Calu3 (cell line): Measurements from ENCODE around the gene GRB10. TPM values are rescaled to one million over a fixed set of nuclear protein-coding genes. Genes with fewer than 3 reads are reported as not detected.

Experiments used
- BruUV-seq: library from RNA; stranded (reverse); fragments of 400-500 nt; replicated peaks from 2 replicates; lab custom pipeline; 2021; lab: Mats Ljungman, UMichigan
- CTCF ChIA-PET: fragments of 300-600 bp; sonication (Branson Sonifier 250); formaldehyde crosslinking; loops from one replicate; lab custom pipeline; 2022; ENCODE audit warnings: antibody characterized with exemption; lab: Charles Lee
- DNase-seq: peaks from one replicate; pipeline ENCODE4 v3.0.0; 2022
- H3K27ac Mint-ChIP-seq: one replicate; pipeline ENCODE4 v1.8.0; 2022; ENCODE audit warnings: mixed read lengths; ENCODE audit not compliant: unreplicated experiment
- H3K27me3 Mint-ChIP-seq: one replicate; pipeline ENCODE4 v1.8.0; 2022; ENCODE audit warnings: mixed read lengths; ENCODE audit not compliant: unreplicated experiment
- H3K36me3 Mint-ChIP-seq: one replicate; pipeline ENCODE4 v1.8.0; 2022; ENCODE audit warnings: mild to moderate bottlenecking, moderate library complexity, mixed read lengths; ENCODE audit not compliant: insufficient read depth, unreplicated experiment
- H3K4me1 Mint-ChIP-seq: one replicate; pipeline ENCODE4 v1.8.0; 2022; ENCODE audit warnings: mild to moderate bottlenecking, low read depth, mixed read lengths; ENCODE audit not compliant: unreplicated experiment
- H3K4me3 Mint-ChIP-seq: one replicate; pipeline ENCODE4 v1.8.0; 2022; ENCODE audit warnings: mild to moderate bottlenecking, low read depth, moderate library complexity, mixed read lengths; ENCODE audit not compliant: unreplicated experiment
- H3K9me3 Mint-ChIP-seq: one replicate; pipeline ENCODE4 v1.8.0; 2022; ENCODE audit warnings: low read depth, mixed read lengths; ENCODE audit not compliant: unreplicated experiment
- intact Hi-C: fragments of 100-400 bp; cut with micrococcal nuclease; formaldehyde crosslinking; loops from one replicate; pipeline ENCODE4 v1.10.0; 2022; ENCODE audit not compliant: unreplicated experiment
- total RNA-seq: library from RNA; stranded (reverse); gene quantifications from 2 replicates; pipeline ENCODE4 v1.2.3, GENCODE V29; 2022
- TF ChIP-seq, protein P1 (sequence below): fragments of 200-600 bp; IDR thresholded peaks from one replicate; pipeline ENCODE4 v1.8.0; 2022; ENCODE audit warnings: antibody characterized with exemption; ENCODE audit not compliant: unreplicated experiment

Gene GRB10
- total RNA-seq, 1 experiment from 2014 or later, result 90.6 TPM

DNA sequence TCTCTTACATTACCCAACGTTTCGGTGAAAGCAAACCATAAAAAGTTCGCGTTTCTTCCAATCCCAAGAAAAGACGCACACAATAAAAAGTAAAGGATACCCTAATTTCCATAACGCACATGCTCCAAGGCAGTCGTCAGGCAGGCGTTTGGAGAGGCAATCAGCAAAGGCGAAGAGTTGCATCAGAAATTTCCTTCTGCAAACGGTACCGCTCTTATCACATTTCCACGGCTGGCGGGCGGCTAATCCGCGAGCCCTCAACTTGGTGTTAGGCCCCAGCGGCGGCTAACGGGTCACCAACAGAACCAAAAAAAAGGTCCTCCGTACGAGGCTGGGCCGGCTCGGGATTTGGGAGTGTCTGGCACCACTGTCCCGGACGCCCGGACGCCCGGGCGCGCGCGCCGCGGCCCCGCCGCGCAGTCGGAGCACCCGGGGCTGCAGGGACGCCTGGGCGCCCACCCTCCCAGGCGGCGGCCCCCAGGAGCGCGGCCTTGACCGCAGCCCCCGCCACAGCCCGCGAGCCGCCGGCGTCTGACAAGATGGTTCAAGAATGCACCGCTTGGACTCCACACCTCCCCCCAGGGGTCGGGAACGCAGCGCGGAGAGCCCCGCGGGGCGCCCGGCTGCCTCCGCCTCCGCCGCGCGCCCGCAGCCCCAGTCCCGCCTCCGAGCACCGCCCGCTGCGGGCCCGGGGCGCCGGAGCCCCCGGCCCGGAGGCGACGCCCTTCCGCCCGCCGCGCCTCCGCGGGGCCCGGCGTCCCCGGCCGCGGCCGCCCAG lies 9.8 kb upstream of the GRB10 start:
- Mint-ChIP-seq H3K36me3 (peaks cover 33% of the 10 kb centered on the region), H3K27me3 (no peaks in the 10 kb centered on the region), H3K27ac (peak overlapping the region; percentile 87), H3K4me3 (peak overlapping the region; percentile 91), H3K4me1 (peaks cover 34% of the 10 kb centered on the region), H3K9me3 (no peaks in the 10 kb centered on the region)
- DNase-seq, result peak; percentile 65
- TF ChIP-seq, protein P1, sequence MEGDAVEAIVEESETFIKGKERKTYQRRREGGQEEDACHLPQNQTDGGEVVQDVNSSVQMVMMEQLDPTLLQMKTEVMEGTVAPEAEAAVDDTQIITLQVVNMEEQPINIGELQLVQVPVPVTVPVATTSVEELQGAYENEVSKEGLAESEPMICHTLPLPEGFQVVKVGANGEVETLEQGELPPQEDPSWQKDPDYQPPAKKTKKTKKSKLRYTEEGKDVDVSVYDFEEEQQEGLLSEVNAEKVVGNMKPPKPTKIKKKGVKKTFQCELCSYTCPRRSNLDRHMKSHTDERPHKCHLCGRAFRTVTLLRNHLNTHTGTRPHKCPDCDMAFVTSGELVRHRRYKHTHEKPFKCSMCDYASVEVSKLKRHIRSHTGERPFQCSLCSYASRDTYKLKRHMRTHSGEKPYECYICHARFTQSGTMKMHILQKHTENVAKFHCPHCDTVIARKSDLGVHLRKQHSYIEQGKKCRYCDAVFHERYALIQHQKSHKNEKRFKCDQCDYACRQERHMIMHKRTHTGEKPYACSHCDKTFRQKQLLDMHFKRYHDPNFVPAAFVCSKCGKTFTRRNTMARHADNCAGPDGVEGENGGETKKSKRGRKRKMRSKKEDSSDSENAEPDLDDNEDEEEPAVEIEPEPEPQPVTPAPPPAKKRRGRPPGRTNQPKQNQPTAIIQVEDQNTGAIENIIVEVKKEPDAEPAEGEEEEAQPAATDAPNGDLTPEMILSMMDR, result no peak
- CTCF ChIA-PET, result interaction anchor here (2.9 kb wide), 1 partner anchor 349 kb away, joined by 9 read pairs; no protein-coding TSS in a partner anchor
- no TSS peak for BruUV-seq
- intact Hi-C loops, result loop anchor here (5.0 to 10.0 kb wide), 4 partner anchors 170 to 328 kb away; no protein-coding TSS in a partner anchor

DNA sequence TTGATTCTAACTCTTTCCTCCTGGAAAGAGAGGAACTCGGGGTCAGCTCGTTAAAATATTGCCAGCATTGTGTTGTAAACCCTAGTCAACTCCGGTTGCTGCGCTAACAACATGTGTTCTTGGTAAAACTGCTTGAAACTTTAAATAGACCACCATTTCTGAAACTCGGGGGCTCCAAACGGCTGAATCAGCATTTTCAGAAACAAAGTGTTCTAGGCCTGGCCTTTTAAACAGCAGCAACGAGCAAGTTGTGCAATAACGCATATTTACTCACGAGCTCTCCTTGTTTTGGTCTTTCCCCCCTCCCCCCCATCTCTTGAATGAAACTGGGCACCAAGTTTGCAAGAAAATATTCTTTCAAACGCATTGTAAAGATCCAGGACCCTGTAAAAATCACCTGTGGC lies 9.2 kb upstream of the GRB10 start:
- TSS peak; percentile 44 for BruUV-seq
- H3K27me3 Mint-ChIP-seq, result no peaks in the 10 kb centered on the region
- intact Hi-C loops, result loop anchor here (5.0 to 10.0 kb wide), 4 partner anchors 170 to 327 kb away; no protein-coding TSS in a partner anchor
- TF ChIP-seq, protein P1, result no peak
- CTCF ChIA-PET, result interaction anchor here (0.8 to 1.3 kb wide), 4 partner anchors 61 to 423 kb away, joined by 3 to 9 read pairs (median 3); no protein-coding TSS in a partner anchor
- H3K9me3 Mint-ChIP-seq, result peaks cover under 1% of the 10 kb centered on the region
- peak overlapping the region; percentile 87 for H3K27ac Mint-ChIP-seq
- DNase-seq, result no peak
- peaks cover 27% of the 10 kb centered on the region for H3K36me3 Mint-ChIP-seq
- H3K4me1 Mint-ChIP-seq, result peaks cover 40% of the 10 kb centered on the region
- H3K4me3 Mint-ChIP-seq, result peak overlapping the region; percentile 91

DNA sequence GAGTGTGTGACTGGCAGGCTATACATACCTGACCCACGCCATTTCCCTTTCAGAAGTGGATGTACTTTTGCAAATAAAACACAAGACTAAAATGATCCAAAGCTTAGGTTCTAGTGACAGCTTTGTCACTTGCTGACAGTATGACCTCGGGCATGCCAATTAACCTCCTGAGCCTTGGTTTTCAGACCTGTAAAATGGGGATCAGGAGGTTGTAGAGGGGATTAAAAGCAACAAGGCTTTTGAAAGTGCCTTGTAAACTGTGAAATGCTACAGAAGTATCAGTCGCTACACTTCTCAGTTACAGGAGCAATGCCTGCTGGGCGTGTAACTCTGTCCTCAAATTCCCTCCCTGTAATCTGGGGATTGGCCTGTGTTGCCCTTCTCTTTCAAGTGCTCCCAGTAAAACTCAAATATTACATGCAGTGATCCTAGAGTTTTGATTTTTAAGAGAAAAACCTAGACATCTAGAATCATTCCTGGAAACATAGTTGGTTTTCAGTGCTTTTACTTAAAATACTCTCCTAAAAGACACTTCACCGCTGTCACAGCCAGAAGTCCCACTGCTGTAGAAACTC lies 8.8 kb upstream of the GRB10 start:
- Mint-ChIP-seq H3K36me3 (peaks cover 30% of the 10 kb centered on the region), H3K27ac (peak overlapping the region; percentile 87), H3K4me1 (peaks cover 45% of the 10 kb centered on the region), H3K9me3 (peaks cover 4% of the 10 kb centered on the region), H3K27me3 (no peaks in the 10 kb centered on the region), H3K4me3 (peak overlapping the region; percentile 91)
- CTCF ChIA-PET, result interaction anchor here (0.8 to 1.3 kb wide), 4 partner anchors 61 to 423 kb away, joined by 3 to 9 read pairs (median 3); no protein-coding TSS in a partner anchor
- TF ChIP-seq, protein P1, result no peak
- BruUV-seq, result no TSS peak
- DNase-seq, result no peak
- intact Hi-C loops, result loop anchor here (5.0 to 10.0 kb wide), 4 partner anchors 171 to 327 kb away; no protein-coding TSS in a partner anchor

DNA sequence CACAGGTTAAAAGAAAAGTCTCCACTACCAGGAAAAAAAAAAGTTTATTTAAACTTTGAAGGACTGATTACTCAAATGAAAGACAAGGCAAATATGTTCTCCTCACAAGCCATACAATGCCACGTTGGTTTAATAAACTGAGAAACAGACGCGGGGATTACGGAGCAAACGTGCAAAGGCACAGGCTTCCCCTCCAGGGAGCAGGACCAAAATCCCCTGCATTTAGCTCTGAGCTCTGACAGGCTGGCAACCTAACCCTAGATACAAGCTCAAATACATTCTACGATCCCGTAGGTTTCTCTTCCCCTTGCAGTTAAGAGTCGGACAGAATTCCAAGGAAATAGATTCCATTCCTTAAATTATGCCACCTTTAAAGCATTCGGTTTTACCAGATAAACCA lies 7.7 kb upstream of the GRB10 start:
- TF ChIP-seq, protein P1, result no peak
- CTCF ChIA-PET, result interaction anchor here (0.6 to 0.9 kb wide), 2 partner anchors 349 to 351 kb away, joined by 3 to 4 read pairs; no protein-coding TSS in a partner anchor
- peaks cover 4% of the 10 kb centered on the region for H3K9me3 Mint-ChIP-seq
- no TSS peak for BruUV-seq
- H3K27ac Mint-ChIP-seq, result no peak overlapping the region
- peak overlapping the region; percentile 91 for H3K4me3 Mint-ChIP-seq
- H3K4me1 Mint-ChIP-seq, result peaks cover 51% of the 10 kb centered on the region
- intact Hi-C loops, result loop anchor here (5.0 to 10.0 kb wide), 4 partner anchors 172 to 326 kb away; no protein-coding TSS in a partner anchor
- H3K27me3 Mint-ChIP-seq, result no peaks in the 10 kb centered on the region
- no peak for DNase-seq
- peaks cover 30% of the 10 kb centered on the region for H3K36me3 Mint-ChIP-seq
